HG03460 (cell line): ENCODE results near the gene TAAR6.
"Not testable (repeated sequence)": the region's sequence is repeated elsewhere in the genome, so short reads cannot be mapped to it uniquely, and the experiment has no call there.

Experiments used
- ATAC-seq: cut with Tn5 transposase; IDR thresholded peaks from one replicate; pipeline ENCODE4 v1.9.1; 2021; ENCODE audit not compliant: unreplicated experiment

Gene TAAR6

DNA sequence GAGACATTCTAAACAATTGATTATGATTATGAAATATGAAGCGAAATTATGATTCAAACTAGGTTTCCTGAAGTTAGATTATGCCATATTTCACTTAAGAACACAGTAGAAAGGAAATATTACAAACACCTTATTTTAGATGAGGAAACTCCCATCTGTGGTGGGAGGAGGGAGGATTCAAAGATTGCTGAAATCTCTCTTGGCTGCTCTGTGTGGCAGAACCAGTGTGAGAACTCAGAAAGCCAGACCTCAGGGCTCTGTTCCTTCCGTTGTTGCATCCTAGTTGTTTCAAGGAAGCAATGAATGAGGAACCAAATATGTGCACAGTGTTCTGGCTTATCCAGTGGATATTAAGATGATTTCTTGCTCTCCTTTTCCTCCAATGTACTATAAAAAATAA is 17.3 kb downstream of the TAAR6 start:
- ATAC-seq: no peak

DNA sequence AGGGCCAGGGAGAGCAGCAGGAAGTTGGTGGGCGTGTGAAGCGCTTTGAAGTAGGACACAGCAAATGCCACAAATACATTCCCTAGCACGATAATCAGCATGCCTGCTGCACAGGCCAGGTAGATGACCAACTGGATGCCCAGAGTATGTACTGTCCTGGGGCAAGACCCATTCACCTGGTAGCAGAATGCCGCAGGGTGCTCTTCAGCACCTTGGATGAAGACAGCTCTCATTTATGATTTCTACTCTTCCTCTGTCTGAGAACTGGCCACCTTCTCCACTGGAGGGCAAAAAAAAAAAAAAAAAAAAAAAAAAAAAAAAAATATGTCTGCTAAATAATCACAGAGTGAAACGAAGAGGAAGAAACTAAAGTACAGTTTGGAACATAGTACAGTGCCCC is 19.3 kb downstream of the TAAR6 start, which contains the start of gene TAAR5:
TSS of gene TAAR5 (minus strand) at position 288 of the 400 bp plus-strand sequence. CDS start at position 233, 55 bp downstream.
- ATAC-seq: no peak

DNA sequence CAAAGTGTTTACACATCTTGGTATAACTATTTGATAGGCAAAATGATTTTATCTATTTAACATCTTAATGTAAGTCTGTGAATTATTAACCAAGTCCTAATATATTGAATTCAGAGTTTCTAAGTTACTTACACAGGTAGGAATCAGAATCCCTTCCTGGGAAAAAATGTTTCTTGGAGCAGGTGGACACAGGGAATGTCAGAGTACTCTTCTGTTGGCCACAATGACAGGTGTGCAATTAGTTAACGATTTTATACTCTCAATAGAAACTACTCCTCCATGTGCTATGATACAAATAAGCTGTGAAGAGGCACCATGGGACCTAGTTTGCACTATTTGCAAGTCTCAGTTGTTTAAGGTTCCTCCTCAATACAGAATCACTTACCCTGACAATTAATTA is 20.2 kb downstream of the TAAR6 start:
- ATAC-seq: no peak

DNA sequence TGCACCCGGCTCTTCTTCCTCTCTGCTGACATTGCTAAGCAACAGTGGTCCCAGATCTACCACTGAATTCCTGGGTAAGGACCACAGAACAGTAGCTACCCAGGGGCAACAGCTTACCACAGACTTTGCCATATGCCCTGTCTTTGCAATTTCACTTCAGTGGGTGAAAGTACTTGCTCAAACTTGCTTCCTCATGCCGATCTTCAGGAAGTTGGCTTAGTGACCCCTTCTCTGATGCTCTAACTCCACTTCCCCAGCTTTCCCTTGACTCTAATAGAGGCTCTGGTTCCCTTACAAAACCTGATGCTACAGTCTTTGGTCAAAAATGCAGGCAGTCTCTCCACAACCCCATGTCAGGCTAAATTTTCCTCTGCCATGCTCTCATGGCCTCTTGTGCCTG is 22.7 kb downstream of the TAAR6 start:
- no peak for ATAC-seq

DNA sequence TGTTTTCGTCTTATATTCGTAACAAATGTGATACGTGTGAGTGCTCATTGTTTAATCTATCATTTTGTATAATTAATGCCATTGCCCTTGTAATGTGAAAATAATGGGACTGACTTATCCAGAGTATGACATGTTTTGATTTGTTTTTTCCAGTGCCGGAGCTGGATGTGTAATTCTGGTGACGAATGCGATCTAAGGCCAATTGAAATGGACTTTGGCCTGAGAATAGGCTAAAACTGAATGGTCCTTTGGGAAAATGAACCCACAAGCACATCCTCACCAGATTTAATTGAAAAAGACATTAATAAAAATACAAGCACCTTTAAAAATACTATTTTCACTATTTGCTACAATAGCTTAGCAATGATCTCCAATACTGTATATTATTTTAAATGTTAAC is 26.1 kb downstream of the TAAR6 start:
- no peak for ATAC-seq

DNA sequence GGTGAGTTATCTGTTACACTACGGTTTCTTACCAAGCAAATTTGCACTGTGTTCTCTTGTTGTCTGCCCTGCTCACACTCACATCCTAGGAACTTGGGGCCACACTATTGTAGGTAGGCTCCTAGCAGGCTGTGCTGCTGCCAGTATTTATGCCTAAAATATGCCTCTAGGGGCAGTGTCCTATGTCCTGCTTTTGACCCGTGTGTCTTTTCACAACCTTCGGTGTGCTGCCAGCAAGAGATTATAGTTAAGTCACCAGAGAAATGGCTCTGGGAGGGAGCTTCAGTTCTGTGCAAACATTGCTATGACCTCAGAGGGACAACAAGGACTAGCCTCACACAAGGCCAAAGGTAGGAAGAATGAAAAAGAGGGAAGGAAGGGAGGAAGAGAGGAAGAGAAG is 28.4 kb downstream of the TAAR6 start:
- ATAC-seq: no peak

DNA sequence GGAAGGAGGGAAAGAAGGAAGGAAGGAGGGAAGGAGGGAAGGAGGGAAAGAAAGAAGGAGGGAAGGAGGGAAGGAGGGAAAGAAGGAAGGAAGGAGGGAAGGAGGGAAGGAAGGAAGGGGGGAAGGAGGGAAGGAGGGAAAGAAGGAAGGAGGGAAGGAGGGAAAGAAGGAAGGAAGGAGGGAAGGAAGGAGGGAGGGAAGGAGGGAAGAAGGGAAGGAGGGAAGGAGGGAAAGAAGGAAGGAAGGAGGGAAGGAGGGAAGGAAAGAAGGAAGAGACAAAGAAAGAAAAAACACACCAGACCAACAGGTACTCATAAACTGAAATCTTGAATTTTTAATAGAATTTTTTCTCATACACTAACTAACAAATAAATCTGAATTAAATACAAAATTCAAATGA is 30.8 kb downstream of the TAAR6 start:
- not testable (repeated sequence) for ATAC-seq

DNA sequence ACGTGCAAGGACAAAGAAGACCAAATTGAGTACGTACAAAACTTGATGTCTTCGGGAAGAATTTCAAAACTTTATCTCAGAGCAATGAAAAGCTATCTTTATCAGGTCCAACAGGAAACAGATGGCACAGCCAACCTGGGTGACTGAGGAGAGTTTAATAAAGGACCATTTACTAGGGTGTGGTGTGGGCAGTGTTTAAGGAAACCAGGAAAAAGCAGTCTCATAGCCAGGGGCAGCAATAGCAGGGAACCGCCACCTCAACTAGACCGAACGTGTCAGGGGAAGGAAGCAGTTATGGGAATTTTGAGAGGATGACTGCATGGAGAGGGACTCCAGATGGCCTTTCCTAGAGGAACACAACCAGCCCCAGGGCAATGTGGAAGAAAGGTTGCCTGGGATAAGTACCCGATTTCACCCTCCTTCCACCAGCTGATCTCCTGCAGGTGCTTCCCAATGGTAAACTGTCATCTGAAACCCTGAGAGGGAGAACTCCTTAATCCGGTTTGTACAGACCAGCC is 34.6 kb downstream of the TAAR6 start:
- ATAC-seq: no peak

DNA sequence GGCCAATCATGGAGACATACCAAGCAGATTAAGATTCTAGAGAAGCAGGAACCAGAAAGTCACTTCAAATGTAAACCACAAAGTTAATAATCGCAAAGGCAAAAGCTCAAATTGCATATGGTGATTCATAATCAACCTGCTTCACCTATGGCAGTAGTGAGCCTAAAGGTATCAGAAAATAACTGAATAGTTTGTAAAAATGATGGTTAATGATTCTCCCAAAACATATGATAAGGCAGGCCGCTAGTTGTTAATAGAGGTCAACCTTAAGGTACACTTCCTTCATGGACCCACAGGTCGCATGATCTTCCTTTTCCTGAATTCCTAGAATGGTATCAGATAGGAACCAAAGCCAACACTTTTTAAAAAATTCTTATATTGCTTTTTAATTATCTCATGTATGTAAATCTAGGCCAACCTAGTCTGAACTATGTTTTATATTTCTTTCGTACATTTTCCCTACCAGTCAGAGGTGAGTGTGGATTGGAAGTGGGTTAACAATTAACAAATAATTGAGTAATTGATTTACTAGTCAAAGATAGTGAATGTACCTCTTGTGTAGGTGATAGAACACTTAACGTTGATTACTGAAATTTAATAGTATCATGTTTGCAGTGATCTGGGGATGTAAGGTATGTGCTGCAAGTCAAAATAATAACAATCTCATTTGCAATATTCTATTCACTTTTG is 37.6 kb downstream of the TAAR6 start:
- peak; percentile 69 for ATAC-seq

DNA sequence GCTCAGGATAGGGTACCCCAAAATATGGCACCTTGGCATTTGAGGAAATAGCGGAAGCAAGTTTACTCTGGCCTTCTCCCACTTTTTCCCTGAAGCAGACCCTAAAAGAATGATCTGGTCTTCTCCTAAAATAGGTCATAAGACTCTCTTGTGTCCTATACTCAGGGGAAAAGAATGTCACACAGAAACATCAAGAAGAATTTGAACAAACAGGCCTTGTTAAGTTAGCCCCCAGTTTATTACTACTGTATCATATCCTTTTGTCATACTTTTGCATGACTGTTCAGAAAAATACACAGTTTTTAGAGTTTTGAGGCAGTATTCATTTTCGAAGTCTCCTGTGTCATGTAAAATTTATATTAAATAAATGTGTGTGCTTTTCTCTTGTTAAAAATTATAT is 41.5 kb downstream of the TAAR6 start:
- ATAC-seq: no peak

DNA sequence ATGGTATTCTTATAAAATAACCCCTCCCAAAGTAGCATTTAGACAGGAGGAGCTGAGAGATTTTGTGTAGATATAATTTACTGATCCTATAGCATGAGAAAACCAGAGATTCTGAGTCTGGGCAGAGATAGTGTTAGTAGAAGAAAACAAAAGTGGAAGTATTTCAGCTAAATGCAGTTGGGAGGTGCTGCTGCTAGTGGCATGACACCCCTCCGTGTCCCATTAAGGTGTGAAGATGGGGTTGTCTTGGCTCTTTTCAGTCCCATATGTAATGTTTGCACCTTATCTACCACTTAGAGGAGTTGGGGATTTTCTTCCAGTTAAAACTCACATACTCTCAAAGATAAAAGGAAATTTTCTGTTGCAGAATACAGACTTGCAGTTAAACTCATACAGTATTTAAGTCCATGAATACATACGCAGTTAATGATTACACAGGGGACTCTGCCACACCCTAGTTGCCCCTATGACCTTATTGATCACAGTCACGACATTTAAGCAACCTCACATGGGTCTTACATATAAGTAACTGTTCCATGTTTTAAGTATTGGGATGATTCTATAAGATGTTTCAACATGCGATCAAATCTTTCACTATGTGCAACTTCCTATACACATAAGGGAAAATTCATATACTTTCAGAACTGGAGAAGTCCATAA is 42.5 kb downstream of the TAAR6 start:
- no peak for ATAC-seq

DNA sequence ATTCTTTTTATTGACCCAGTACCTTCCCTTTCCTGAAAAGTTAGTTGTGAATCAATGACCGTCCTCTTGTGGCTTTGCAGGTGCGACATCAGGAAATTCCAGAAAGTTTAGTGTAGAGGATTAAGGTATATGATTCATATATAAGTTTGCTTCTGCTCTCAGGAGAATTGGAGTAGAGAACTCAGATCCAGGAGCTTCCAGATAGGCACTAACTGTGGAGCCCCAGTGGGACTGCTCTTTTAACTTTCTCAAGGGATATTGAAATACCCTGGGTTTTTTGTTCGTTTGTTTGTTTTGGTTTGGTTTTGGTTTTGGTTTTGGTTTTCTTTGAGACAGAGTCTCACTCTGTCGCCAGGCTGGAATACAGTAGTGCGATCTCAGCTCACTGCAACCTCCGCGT is 44.4 kb downstream of the TAAR6 start:
- no peak for ATAC-seq

DNA sequence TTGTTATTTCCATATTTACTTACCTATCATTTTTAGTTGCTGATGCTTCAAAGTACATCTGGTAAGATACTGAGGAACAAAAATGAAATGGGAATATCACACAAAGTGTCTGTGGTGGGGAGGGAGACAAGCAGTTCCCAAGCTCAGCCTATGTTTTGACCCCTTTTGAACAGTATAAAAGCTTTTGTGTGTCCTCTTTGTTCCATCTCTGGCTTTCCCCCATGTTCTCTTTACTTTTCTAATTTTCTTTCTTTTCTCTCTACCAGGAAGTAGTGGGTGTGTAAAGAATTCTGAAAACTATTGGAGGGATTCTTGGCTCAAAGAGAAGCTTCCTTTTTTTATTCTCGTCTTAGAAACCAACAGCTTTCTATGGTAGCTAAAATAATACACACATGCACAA is 46.6 kb downstream of the TAAR6 start:
- no peak for ATAC-seq
